Measurements from ENCODE around the gene DIAPH2.

Gene DIAPH2

GRCh38 chrX:96929036-96929435 is 244.4 kb downstream of the DIAPH2 start (continued):
- TF ChIP-seq ZNF707 (tag by site-specific recombination; IDR thresholded peaks at IDR 0.05) (no peak), AEBP2 (tag by site-specific recombination; IDR thresholded peaks at IDR 0.05; ENCODE audit: borderline replicate concordance) (no peak), MEIS1 (CRISPR knock-in tag; IDR thresholded peaks at IDR 0.05; ENCODE audit: borderline replicate concordance) (no peak), FEZF1 (tag by site-specific recombination; IDR thresholded peaks at IDR 0.05) (no peak), ZNF677 (tag by site-specific recombination; IDR thresholded peaks at IDR 0.05) (no peak), ZNF621 (tag by site-specific recombination; IDR thresholded peaks at IDR 0.05) (no peak), ZBTB44 (tag by site-specific recombination; IDR thresholded peaks at IDR 0.05) (no peak), KLF7 (tag by site-specific recombination; IDR thresholded peaks at IDR 0.05; ENCODE audit: borderline replicate concordance) (no peak), PATZ1 (tag by site-specific recombination; IDR thresholded peaks at IDR 0.05) (no peak), ZNF654 (tag by site-specific recombination; IDR thresholded peaks at IDR 0.05; ENCODE audit: low read depth) (no peak)

- Histone ChIP-seq H3K4me3 (ENCODE audit: low read depth, low read length) (no peak overlapping the region), H3K9me3 (ENCODE audit: control insufficient read depth, insufficient read depth, low read depth, low read length) (0 out of 2 replicates have a peak, but pooled peaks cover 6% of the 10 kb centered on the region), H3K36me3 (ENCODE audit: control insufficient read depth in 2 of 2, insufficient read depth in 1 of 2, low read length in 2 of 2) (no peaks in the 10 kb centered on the region), H3K4me1 (ENCODE audit: control insufficient read depth, insufficient read depth, low read length) (no peaks in the 10 kb centered on the region), H3K27ac (ENCODE audit: extremely low read depth, low read depth, low read length) (no peak overlapping the region)
- TF ChIP-seq HIC1 (tag by site-specific recombination; IDR thresholded peaks at IDR 0.05) = no peak
- TF ChIP-seq ZNF184 (tag by site-specific recombination; IDR thresholded peaks at IDR 0.05) = no peak
- no peak for TF ChIP-seq ZNF785 (tag by site-specific recombination; IDR thresholded peaks at IDR 0.05)
- no peak for TF ChIP-seq ZFP69B (tag by site-specific recombination; IDR thresholded peaks at IDR 0.05)
- TF ChIP-seq ZNF404 (tag by site-specific recombination; IDR thresholded peaks at IDR 0.05) = no peak
- CTCF ChIA-PET = no interaction called here
- POLR2A ChIA-PET = no interaction called here
Observed at GRCh38 chrX:96957718-96958117, 273.1 kb downstream of the DIAPH2 start.

- CTCF ChIA-PET = interaction anchor here (0.6 kb wide), 1 partner anchor 343 kb away, joined by 6 read pairs; no protein-coding TSS in a partner anchor
- no peaks in the 10 kb centered on the region for H3K36me3 ChIP-seq (ENCODE audit: control insufficient read depth in 2 of 2, insufficient read depth in 1 of 2, low read length in 2 of 2)
- no peaks in the 10 kb centered on the region for H3K4me1 ChIP-seq (ENCODE audit: control insufficient read depth, insufficient read depth, low read length)
- H3K9me3 ChIP-seq (ENCODE audit: control insufficient read depth, insufficient read depth, low read depth, low read length) = no peaks in the 10 kb centered on the region; the same call in 1 of the 2 replicates
- no peak overlapping the region for H3K27ac ChIP-seq (ENCODE audit: extremely low read depth, low read depth, low read length)
- H3K4me3 ChIP-seq (ENCODE audit: low read depth, low read length) = no peak overlapping the region
- POLR2A ChIA-PET = no interaction called here
- TF ChIP-seq PRDM1 (tag by site-specific recombination; IDR thresholded peaks at IDR 0.05) (no peak), ZNF221 (tag by site-specific recombination; IDR thresholded peaks at IDR 0.05; ENCODE audit: borderline replicate concordance) (no peak), RBAK (tag by site-specific recombination; IDR thresholded peaks at IDR 0.05) (no peak), ZNF792 (tag by site-specific recombination; IDR thresholded peaks at IDR 0.05) (no peak), ZSCAN30 (tag by site-specific recombination; IDR thresholded peaks at IDR 0.05) (no peak), ZBTB11 (tag by site-specific recombination; conservative IDR thresholded peaks at IDR 0.05; ENCODE audit: low read depth) (no peak), FEZF1 (tag by site-specific recombination; IDR thresholded peaks at IDR 0.05) (no peak), ZNF521 (tag by site-specific recombination; IDR thresholded peaks at IDR 0.05) (no peak), ZNF23 (tag by site-specific recombination; IDR thresholded peaks at IDR 0.05; ENCODE audit: borderline replicate concordance) (no peak), ZNF561 (tag by site-specific recombination; IDR thresholded peaks at IDR 0.05; ENCODE audit: borderline replicate concordance) (no peak)
Observed at GRCh38 chrX:96971812-96972211, 287.2 kb downstream of the DIAPH2 start.

All from HEK293 (cell line).